Measurements from ENCODE around the gene CCNL2.
"Not testable (repeated sequence)": the region's sequence is repeated elsewhere in the genome, so short reads cannot be mapped to it uniquely, and the experiment has no call there.

The CCNL2 gene

GRCh38 chr1:1399187-1399871, at the start of gene CCNL2:
Gene CCNL2, minus strand, starts transcription at chr1:1399335. Its CDS starts 29 bp downstream, at chr1:1399306.
- peak; percentile 46 for TF ChIP-seq CTCF (IDR thresholded peaks at IDR 0.05; ENCODE audit: low read length, missing control alignments)
- peak; percentile 99 for DNase-seq (ENCODE audit: low read depth)
- peak within 1 kb of the TSS; percentile 97 for H3K4me3 ChIP-seq (replicated peaks; ENCODE audit: low read depth, low read length)

GRCh38 chr1:1446631-1447030, 47.5 kb upstream of the CCNL2 start:
- not testable (repeated sequence) for DNase-seq (ENCODE audit: low read depth); H3K4me3 ChIP-seq (replicated peaks; ENCODE audit: low read depth, low read length)

- TF ChIP-seq CTCF (IDR thresholded peaks at IDR 0.05; ENCODE audit: low read length, missing control alignments), result no peak
- no peak overlapping the region for H3K4me3 ChIP-seq (replicated peaks; ENCODE audit: low read depth, low read length)
- DNase-seq (ENCODE audit: low read depth), result no peak
These were observed 43.1 kb upstream of the CCNL2 start for GRCh38 chr1:1442069-1442770.

- TF ChIP-seq CTCF (IDR thresholded peaks at IDR 0.05; ENCODE audit: low read length, missing control alignments), result peak; percentile 84
- no peak overlapping the region for H3K4me3 ChIP-seq (replicated peaks; ENCODE audit: low read depth, low read length)
- DNase-seq (ENCODE audit: low read depth), result peak; percentile 45
These were observed 42.1 kb upstream of the CCNL2 start for GRCh38 chr1:1441002-1441888.

GRCh38 chr1:1440262-1441001, 41.3 kb upstream of the CCNL2 start:
- no peak for TF ChIP-seq CTCF (IDR thresholded peaks at IDR 0.05; ENCODE audit: low read length, missing control alignments)
- no peak for DNase-seq (ENCODE audit: low read depth)
- no peak overlapping the region for H3K4me3 ChIP-seq (replicated peaks; ENCODE audit: low read depth, low read length)

- TF ChIP-seq CTCF (IDR thresholded peaks at IDR 0.05; ENCODE audit: low read length, missing control alignments), result no peak
- no peak overlapping the region for H3K4me3 ChIP-seq (replicated peaks; ENCODE audit: low read depth, low read length)
- no peak for DNase-seq (ENCODE audit: low read depth)
These were observed 40.6 kb upstream of the CCNL2 start for GRCh38 chr1:1439546-1440261.

Measured in fibroblast of pulmonary artery (primary cell).